Hepatocyte (in vitro differentiated cells): Measurements from ENCODE around the gene ADORA2A. TPM values are rescaled to one million over a fixed set of nuclear protein-coding genes. Genes with fewer than 3 reads are reported as not detected.

Experiments used
- DNase-seq: peaks from one replicate; pipeline ENCODE4 v3.0.0-alpha.2; 2016; ENCODE audit warnings: low spot score
- H2AFZ ChIP-seq: fragments of 200-600 bp; sonication (generic); 2 replicates; pipeline ENCODE4 v1.6.0; 2016; ENCODE audit warnings: antibody characterized with exemption, mild to moderate bottlenecking
- H3K27ac ChIP-seq: fragments of 200-600 bp; sonication (generic); 2 replicates; pipeline ENCODE4 v1.5.1; 2016; ENCODE audit warnings: mild to moderate bottlenecking
- H3K27me3 ChIP-seq: fragments of 200-600 bp; sonication (generic); 2 replicates; pipeline ENCODE4 v1.6.1; 2016
- H3K36me3 ChIP-seq: fragments of 200-600 bp; sonication (generic); replicated peaks from 2 replicates; pipeline ENCODE4 v1.5.1; 2016; ENCODE audit warnings: low read depth; ENCODE audit not compliant: insufficient read depth
- H3K4me1 ChIP-seq: fragments of 200-600 bp; sonication (generic); 2 replicates; pipeline ENCODE4 v1.5.1; 2016; ENCODE audit warnings: mild to moderate bottlenecking, moderate library complexity; ENCODE audit not compliant: insufficient read depth
- H3K4me2 ChIP-seq: fragments of 200-600 bp; sonication (generic); 2 replicates; pipeline ENCODE4 v1.6.0; 2016
- H3K4me3 ChIP-seq: fragments of 200-600 bp; sonication (generic); 2 replicates; pipeline ENCODE4 v1.5.1; 2016; ENCODE audit warnings: mild to moderate bottlenecking
- H3K79me2 ChIP-seq: fragments of 200-600 bp; sonication (generic); 2 replicates; pipeline ENCODE4 v1.6.0; 2017; ENCODE audit warnings: mild to moderate bottlenecking
- H3K9me2 ChIP-seq: fragments of 200-600 bp; sonication (generic); replicated peaks from 2 replicates; pipeline ENCODE4 v1.6.0; 2017; ENCODE audit warnings: mild to moderate bottlenecking; ENCODE audit not compliant: insufficient read depth
- H3K9me3 ChIP-seq: fragments of 200-600 bp; sonication (generic); 2 replicates; pipeline ENCODE4 v1.5.1; 2016; ENCODE audit warnings: low read depth, mild to moderate bottlenecking
- H4K20me1 ChIP-seq: fragments of 200-600 bp; sonication (generic); 2 replicates; pipeline ENCODE4 v1.6.0; 2016; ENCODE audit warnings: mild to moderate bottlenecking; ENCODE audit not compliant: insufficient read depth, poor library complexity, severe bottlenecking
- CTCF ChIP-seq: fragments of 200-600 bp; sonication (generic); IDR thresholded peaks from 2 replicates; pipeline ENCODE4 v1.5.1; 2016; ENCODE audit warnings: antibody characterized with exemption, mild to moderate bottlenecking; ENCODE audit not compliant: poor library complexity
- EZH2 ChIP-seq: fragments of 200-600 bp; sonication (generic); IDR thresholded peaks from 2 replicates; pipeline ENCODE4 v1.6.1; 2016; ENCODE audit warnings: antibody characterized with exemption, mild to moderate bottlenecking, borderline replicate concordance
- EZH2phosphoT487 ChIP-seq: fragments of 200-600 bp; sonication (generic); IDR thresholded peaks from one replicate; pipeline ENCODE4 v1.6.1; 2018; ENCODE audit warnings: antibody characterized with exemption, mild to moderate bottlenecking, low read depth, moderate library complexity; ENCODE audit not compliant: unreplicated experiment, severe bottlenecking
- WGBS: methylation state at CpG from one replicate; pipeline ENCODE4 v1.1.6; 2016; ENCODE audit warnings: low lambda C conversion rate; ENCODE audit errors: missing lambda C conversion rate; 5-methylcytosine and 5-hydroxymethylcytosine counted together
- polyA plus RNA-seq: library from polyadenylated mRNA; unstranded; fragments of >200 nt; fragmentation: Nextera tagmentation; extraction: Ambion mirVana; gene quantifications from 2 replicates; pipeline ENCODE4 v1.2.1, GENCODE V29; 2016
- total RNA-seq: library from RNA; depleted of rRNA; stranded (reverse); fragments of >200 nt; gene quantifications from 2 replicates; pipeline ENCODE4 v1.2.3, GENCODE V29; 2014

ADORA2A gene
- total and polyA plus RNA-seq, 2 experiments from 2014 or later = 1.2 to 3.3 TPM

- Histone ChIP-seq H3K4me1 (peaks cover 28% of the 10 kb centered on the region), H3K36me3 (no peaks in the 10 kb centered on the region), H3K4me3 (no peak overlapping the region), H4K20me1 (peaks cover 8% of the 10 kb centered on the region), H3K27me3 (no peaks in the 10 kb centered on the region), H3K9me2 (no peaks in the 10 kb centered on the region), H2AFZ (no peak overlapping the region), H3K27ac (no peak overlapping the region), H3K9me3 (no peaks in the 10 kb centered on the region), H3K79me2 (peaks cover 22% of the 10 kb centered on the region), H3K4me2 (peak overlapping the region; percentile 37)
- WGBS = 81% methylated on average over 19 of the region's 19 CpGs
- TF ChIP-seq EZH2 = no peak
- TF ChIP-seq EZH2phosphoT487 = no peak
- TF ChIP-seq CTCF = no peak
- no peak for DNase-seq
Observed at GRCh38 chr22:24406322-24407277, 20.8 kb upstream of the ADORA2A start.

- no peak for DNase-seq
- WGBS = 69% methylated on average over 15 of the region's 15 CpGs
- H3K27ac ChIP-seq = no peak overlapping the region
Observed at GRCh38 chr22:24407278-24407665, 20.1 kb upstream of the ADORA2A start.

GRCh38 chr22:24407884-24408283 lies 19.5 kb upstream of the ADORA2A start:
- no peak for DNase-seq
- H3K27me3 ChIP-seq = no peaks in the 10 kb centered on the region
- H4K20me1 ChIP-seq = peaks cover 8% of the 10 kb centered on the region
- H3K4me3 ChIP-seq = no peak overlapping the region
- H3K4me2 ChIP-seq = no peak overlapping the region
- H2AFZ ChIP-seq = no peak overlapping the region
- WGBS = 82% methylated on average over 4 of the region's 4 CpGs
- H3K9me3 ChIP-seq = no peaks in the 10 kb centered on the region
- H3K9me2 ChIP-seq = no peaks in the 10 kb centered on the region
- no peaks in the 10 kb centered on the region for H3K36me3 ChIP-seq
- TF ChIP-seq CTCF (no peak), EZH2phosphoT487 (no peak), EZH2 (no peak)
- H3K79me2 ChIP-seq = peaks cover 22% of the 10 kb centered on the region
- H3K4me1 ChIP-seq = peaks cover 17% of the 10 kb centered on the region
- no peak overlapping the region for H3K27ac ChIP-seq

More at GRCh38 chr22:24407278-24407665, 20.1 kb upstream of the ADORA2A start:
- Histone ChIP-seq H3K4me1 (peaks cover 21% of the 10 kb centered on the region), H3K79me2 (peaks cover 22% of the 10 kb centered on the region), H2AFZ (no peak overlapping the region), H3K4me2 (peak overlapping the region; percentile 37), H3K9me3 (no peaks in the 10 kb centered on the region), H3K27me3 (no peaks in the 10 kb centered on the region), H3K9me2 (no peaks in the 10 kb centered on the region), H3K4me3 (no peak overlapping the region), H4K20me1 (peaks cover 8% of the 10 kb centered on the region), H3K36me3 (no peaks in the 10 kb centered on the region)
- no peak for TF ChIP-seq EZH2
- TF ChIP-seq CTCF = no peak
- no peak for TF ChIP-seq EZH2phosphoT487
